Hematopoietic multipotent progenitor cell treated with erythropoietin and hydrocortisone succinate and interleukin-3 and kit ligand, for 4 days (in vitro differentiated cells): ENCODE measurements around the gene ANKRD39.
"Not testable (repeated sequence)": the region's sequence is repeated elsewhere in the genome, so short reads cannot be mapped to it uniquely, and the experiment has no call there.

ENCODE experiments used
- DNase-seq: peaks from one replicate; pipeline ENCODE4 v3.0.0-alpha.2; 2015

The ANKRD39 gene

DNA sequence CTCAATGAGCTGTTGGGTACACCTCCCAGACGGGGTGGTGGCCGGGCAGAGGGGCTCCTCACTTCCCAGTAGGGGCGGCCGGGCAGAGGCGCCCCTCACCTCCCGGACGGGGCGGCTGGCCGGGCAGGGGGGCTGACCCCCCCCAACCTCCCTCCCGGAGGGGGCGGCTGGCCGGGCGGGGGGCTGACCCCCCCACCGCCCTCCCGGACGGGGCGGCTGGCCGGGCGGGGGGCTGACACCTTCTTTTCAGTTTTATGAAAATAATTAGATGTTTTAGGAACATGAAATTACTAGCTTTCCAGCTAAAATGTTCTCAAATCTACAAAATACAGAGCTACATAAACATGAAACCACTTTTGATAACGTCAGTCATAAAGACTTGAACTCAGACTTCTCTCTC, 51.9 kb downstream of the ANKRD39 start:
- not testable (repeated sequence) for DNase-seq

DNA sequence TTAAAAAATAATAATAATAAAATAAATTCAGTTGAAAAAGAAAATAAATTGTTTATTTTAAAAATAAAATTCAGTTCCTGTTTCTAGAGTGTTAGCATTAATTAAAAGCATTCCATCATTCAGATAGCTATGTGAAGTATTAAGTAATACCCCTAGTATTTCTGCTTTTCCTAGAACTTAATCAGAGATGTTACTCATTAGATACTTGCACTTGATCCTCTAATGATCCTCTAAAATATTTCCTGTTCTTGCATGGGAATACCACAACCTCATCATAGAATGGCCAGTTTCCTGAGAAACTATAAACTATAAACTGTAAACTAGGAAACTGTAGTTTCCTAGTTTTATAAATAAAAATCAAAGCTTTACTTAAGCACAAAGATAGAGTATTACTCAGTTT, 52.8 kb downstream of the ANKRD39 start:
- DNase-seq = no peak

DNA sequence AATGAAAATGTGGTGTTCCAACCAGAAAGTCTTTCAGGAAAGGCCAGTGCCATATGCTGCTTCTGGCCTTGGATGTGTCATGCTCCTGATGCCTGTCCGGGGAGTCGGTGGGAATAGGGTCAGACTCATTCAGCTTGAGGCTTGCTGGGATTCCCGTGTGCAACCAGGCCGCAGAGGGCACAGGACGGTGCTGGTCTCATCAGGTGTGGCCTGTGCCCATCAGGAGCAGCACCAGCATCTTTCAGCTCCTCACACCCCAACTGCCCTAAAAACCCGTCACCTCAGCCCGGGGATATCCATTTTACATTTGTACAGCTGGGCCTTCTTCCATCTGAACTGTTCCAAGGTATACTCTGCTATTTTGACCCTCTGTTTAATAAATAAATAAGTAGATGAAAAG, 55.1 kb downstream of the ANKRD39 start:
- no peak for DNase-seq

DNA sequence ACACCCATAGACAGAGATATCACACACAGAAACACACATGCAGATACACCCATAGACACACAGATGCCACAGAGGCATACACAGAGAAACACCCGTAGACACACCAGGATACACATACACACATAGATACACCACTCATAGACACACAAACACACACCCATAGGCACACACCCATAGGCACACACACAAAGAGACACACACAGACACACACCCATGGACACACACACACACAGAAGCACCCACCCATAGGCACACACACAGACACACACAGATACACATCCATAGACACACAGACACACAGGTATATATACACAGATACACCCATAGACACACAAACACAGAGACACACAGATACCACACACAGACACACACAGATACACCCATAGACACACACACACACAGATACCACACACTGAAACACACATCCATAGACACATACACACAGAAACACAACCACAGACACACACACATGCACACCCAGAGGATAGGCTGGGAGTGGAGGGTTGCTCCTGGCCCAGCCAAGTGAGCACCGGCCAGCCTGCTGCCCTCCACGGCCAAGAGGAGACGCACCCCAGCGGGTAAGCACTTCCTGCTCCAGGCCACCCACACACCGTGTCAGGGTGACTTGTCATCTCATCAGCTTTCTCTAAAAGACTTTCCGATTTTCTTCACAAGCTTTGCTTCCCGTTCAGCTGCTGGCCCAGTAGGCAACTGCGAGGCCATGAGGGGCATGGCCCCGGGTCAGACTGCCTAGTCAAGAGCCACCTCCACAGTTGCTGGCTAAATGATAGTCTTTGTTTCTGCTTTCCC, 55.8 kb downstream of the ANKRD39 start:
- no peak for DNase-seq

DNA sequence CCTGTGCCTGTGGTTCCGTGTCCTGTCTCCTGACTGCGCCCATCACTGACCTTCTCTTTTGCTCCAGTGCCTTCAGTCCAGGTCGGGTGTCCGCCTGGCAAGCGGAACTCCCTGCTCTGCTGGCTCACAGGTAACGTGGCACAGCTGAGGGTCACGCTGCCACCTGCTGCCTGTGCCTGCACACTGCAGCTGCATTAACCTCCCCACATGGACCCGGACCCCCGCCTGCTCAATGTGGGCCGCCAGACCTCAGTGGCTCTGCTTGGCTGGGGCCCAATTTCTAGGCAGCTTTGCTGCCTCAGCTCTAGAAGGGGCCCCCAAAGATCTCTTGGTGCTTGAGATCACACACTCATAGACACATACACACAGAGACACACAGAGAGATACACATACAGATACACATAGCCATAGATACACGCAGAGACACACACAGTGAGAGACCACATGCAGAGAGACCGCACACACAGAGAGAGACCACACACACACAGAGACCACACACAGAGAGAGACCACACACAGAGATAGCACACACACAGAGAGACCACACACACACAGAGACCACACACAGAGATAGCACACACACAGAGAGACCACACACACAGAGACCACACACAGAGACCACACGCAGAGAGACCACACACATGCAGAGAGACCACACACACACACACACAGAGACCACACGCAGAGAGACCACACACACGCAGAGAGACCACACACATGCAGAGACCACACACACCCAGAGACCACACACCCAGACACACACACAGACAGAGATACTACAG, 56.6 kb downstream of the ANKRD39 start:
- DNase-seq = peak; percentile 82

DNA sequence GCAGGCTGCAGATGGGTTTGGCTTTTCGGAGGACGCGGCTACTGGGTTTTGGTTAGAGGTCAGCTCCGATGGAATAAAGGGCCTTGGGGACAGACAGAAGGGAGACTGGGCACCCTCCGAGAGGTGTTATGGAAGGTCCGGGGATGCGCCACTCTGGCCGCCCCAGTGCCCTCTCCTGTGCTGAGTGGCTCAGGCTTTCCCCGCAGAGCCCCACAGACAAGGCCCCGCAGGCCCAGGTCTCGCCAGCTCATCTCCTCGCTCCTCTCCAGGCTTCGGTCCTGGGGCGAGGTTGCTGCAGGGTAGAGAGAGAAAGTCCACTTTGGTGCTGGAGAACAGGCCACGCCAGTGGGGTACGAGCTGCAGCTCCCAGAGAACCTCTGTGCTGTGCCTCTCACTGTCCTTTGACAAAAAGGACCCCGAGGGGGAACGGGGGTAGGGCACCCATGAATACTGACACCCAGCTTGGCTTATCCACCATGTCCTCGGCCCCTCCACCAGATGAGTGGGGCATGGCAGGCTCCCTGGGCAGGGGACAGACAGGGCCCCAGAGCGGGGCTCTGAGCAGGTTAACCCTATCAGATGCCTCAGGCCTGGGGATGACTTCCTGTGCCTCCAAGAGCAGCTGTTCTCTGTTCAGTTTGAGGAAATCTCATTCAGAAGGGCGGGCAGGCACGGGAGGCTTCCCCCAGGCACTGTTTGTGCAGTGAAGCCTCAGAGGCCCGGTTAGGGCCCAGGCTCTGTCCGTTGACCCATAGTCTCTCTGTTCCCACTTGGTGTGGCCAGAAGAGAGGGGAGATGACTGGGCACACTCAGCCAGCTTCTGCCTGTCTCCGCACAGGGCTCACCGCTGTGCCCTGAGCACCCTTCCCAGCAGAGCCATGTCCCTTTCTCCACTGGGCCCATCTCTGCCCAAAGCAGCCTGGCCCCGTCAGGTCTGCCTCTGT, 57.5 kb downstream of the ANKRD39 start:
- peak; percentile 62 for DNase-seq

DNA sequence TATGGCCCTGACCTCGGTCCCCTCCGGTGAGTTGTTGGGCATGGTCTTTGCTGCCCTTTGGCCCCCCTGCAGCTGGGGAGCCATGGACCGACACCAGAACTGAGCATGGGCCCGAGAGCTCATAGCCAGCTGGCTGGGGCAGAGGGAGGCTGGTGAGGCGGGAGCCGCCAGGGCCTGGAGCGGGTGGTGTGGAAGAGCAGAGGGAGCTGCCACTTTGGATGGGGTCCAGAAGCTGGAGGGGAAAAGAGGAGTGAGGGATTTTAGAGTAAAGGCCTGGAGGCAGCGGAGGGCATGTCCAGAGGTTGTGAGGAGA, 58.2 kb downstream of the ANKRD39 start:
- no peak for DNase-seq

DNA sequence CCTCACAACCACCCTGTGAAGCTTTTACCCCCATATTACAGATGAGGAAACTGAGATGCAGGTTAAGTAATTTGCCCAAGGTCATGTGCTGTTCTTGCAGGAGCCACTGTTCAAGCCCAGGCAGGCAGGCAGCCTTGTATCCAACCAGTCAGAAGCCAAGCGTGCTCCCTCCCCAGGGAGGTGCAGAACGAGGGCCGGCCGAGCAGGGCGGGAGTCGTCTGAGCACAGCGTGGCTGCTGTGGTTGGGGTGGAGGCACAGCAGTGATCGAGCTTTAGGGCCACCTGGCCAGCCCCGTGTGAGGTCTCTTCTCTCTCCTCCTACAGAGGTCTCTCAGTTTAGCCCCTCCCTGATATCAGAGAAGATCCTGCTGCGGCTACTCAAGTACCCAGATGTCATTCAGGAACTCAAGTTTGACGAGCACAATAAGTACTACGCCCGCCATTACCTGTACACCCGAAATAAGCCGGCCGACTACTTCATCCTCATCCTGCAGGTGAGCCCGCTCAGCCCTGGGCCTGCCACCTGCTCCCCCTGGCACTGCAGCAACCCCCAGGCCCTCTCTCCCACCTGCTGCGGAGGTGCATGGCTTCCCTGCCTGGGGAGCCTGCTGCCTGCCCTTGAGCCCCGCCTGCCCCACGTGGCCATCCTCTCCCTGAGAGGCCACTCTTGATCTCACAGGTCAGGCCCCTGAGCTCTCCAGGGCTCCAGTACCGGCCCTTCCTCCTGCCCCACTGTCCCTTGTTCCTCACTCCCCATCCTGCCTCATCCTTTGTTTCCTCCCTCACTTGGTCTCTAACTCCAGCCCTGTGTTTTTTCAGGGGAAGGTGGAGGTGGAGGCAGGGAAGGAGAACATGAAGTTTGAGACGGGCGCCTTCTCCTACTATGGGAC, 58.8 kb downstream of the ANKRD39 start:
- no peak for DNase-seq
